Brain microvascular endothelial cell (primary cell): ENCODE data around the gene LMF2.

Experiments used
- DNase-seq: peaks from one replicate; pipeline ENCODE4 v3.0.0-alpha.2; 2020
- H3K27ac ChIP-seq: fragments of 250-450 bp; sonication (Bioruptor Pico); 2 replicates; pipeline ENCODE4 v1.5.1; 2020; ENCODE audit warnings: mild to moderate bottlenecking, moderate library complexity
- H3K27me3 ChIP-seq: fragments of 250-450 bp; sonication (Bioruptor Pico); replicated peaks from 2 replicates; pipeline ENCODE4 v1.5.1; 2020; ENCODE audit warnings: mild to moderate bottlenecking
- H3K36me3 ChIP-seq: fragments of 250-450 bp; sonication (Bioruptor Pico); replicated peaks from 2 replicates; pipeline ENCODE4 v1.5.1; 2020; ENCODE audit warnings: mild to moderate bottlenecking
- H3K4me3 ChIP-seq: 2 replicates; pipeline ENCODE4 v1.5.1; 2011; ENCODE audit warnings: low read depth, mild to moderate bottlenecking, control low read depth, low read length, moderate library complexity
- CTCF ChIP-seq: IDR thresholded peaks from 2 replicates; pipeline ENCODE4 v1.5.1; 2011; ENCODE audit warnings: low read depth, mild to moderate bottlenecking, moderate library complexity, low read length, control low read depth, inconsistent platforms; ENCODE audit errors: missing control alignments
- in situ Hi-C: cut with HindIII; loops from 2 replicates; pipeline ENCODE4 v1.10.0; 2017; ENCODE audit warnings: low sequenced_read_pairs, low pct_ligation_motif_present

LMF2 gene

GRCh38 chr22:50481045-50481439, 26.5 kb downstream of the LMF2 start:
- Histone ChIP-seq H3K27me3 (peaks cover 11% of the 10 kb centered on the region), H3K36me3 (no peaks in the 10 kb centered on the region), H3K27ac (no peak overlapping the region), H3K4me3 (no peak overlapping the region)
- in situ Hi-C loops, result no loop called here
- no peak for DNase-seq
- no peak for TF ChIP-seq CTCF

GRCh38 chr22:50479721-50480120, 27.8 kb downstream of the LMF2 start:
- peaks cover 11% of the 10 kb centered on the region for H3K27me3 ChIP-seq
- in situ Hi-C loops, result no loop called here
- TF ChIP-seq CTCF, result no peak
- DNase-seq, result no peak
- no peak overlapping the region for H3K4me3 ChIP-seq
- no peak overlapping the region for H3K27ac ChIP-seq
- no peaks in the 10 kb centered on the region for H3K36me3 ChIP-seq

GRCh38 chr22:50477923-50478322, 29.6 kb downstream of the LMF2 start:
- in situ Hi-C loops, result no loop called here
- peaks cover 11% of the 10 kb centered on the region for H3K27me3 ChIP-seq
- no peak for TF ChIP-seq CTCF

GRCh38 chr22:50476868-50477267, 30.6 kb downstream of the LMF2 start:
- no peak for TF ChIP-seq CTCF
- Histone ChIP-seq H3K27ac (no peak overlapping the region), H3K4me3 (no peak overlapping the region), H3K36me3 (no peaks in the 10 kb centered on the region), H3K27me3 (peaks cover 11% of the 10 kb centered on the region)
- in situ Hi-C loops, result no loop called here
- no peak for DNase-seq

More at GRCh38 chr22:50477923-50478322, 29.6 kb downstream of the LMF2 start:
- DNase-seq, result no peak
- Histone ChIP-seq H3K27ac (no peak overlapping the region), H3K4me3 (no peak overlapping the region), H3K36me3 (no peaks in the 10 kb centered on the region)

- no peak for TF ChIP-seq CTCF
- Histone ChIP-seq H3K36me3 (no peaks in the 10 kb centered on the region), H3K4me3 (no peak overlapping the region), H3K27ac (no peak overlapping the region), H3K27me3 (peaks cover 5% of the 10 kb centered on the region)
- DNase-seq, result no peak
- in situ Hi-C loops, result no loop called here
Observed at GRCh38 chr22:50475652-50476002, 31.9 kb downstream of the LMF2 start.

- peak; percentile 65 for DNase-seq
- Histone ChIP-seq H3K27ac (peak within 1 kb of the TSS; percentile 29), H3K27me3 (no peaks in the 10 kb centered on the region), H3K4me3 (peak within 1 kb of the TSS; percentile 62), H3K36me3 (no peaks in the 10 kb centered on the region)
- no peak for TF ChIP-seq CTCF
- in situ Hi-C loops, result no loop called here
Observed at GRCh38 chr22:50474710-50475651, 32.5 kb downstream of the LMF2 start, which contains the start of gene SBF1. TSS of gene SBF1 (minus strand) at chr22:50475035. CDS start at chr22:50474840, 195 bp downstream.
